Stimulated activated memory B cell treated with anti-CD40 and anti-IgM and Interleukin-4, amounts not matched to agents 10 μg/mL and 1 μg/mL and 100 μg/mL, for 72 hours (primary cell): ENCODE measurements around the gene NCOR2.

Experiments
- ATAC-seq: fragments of 150-1000 bp; cut with Tn5 transposase; 2 replicates; pipeline ENCODE4 v1.10.0; 2021
- H3K27ac Mint-ChIP-seq: one replicate; pipeline ENCODE4 v1.8.0; 2022; ENCODE audit warnings: mild to moderate bottlenecking, mixed read lengths
- H3K27me3 Mint-ChIP-seq: one replicate; pipeline ENCODE4 v1.8.0; 2022; ENCODE audit warnings: mixed read lengths
- H3K36me3 Mint-ChIP-seq: one replicate; pipeline ENCODE4 v1.8.0; 2022; ENCODE audit warnings: mixed read lengths
- H3K4me1 Mint-ChIP-seq: one replicate; pipeline ENCODE4 v1.8.0; 2022; ENCODE audit warnings: mixed read lengths
- H3K4me3 Mint-ChIP-seq: one replicate; pipeline ENCODE4 v1.8.0; 2022; ENCODE audit warnings: mild to moderate bottlenecking, moderate library complexity, mixed read lengths
- H3K9me3 Mint-ChIP-seq: one replicate; pipeline ENCODE4 v1.8.0; 2022; ENCODE audit warnings: mixed read lengths

NCOR2 gene

GRCh38 chr12:124566997-124567672 lies at the start of gene NCOR2:
NCOR2 (minus strand) TSS chr12:124567612; CDS start chr12:124495251, 72,361 bp downstream.
- no peaks in the 10 kb centered on the region for H3K36me3 Mint-ChIP-seq
- no peaks in the 10 kb centered on the region for H3K9me3 Mint-ChIP-seq
- H3K27me3 Mint-ChIP-seq: no peaks in the 10 kb centered on the region
- H3K4me1 Mint-ChIP-seq: peaks cover 62% of the 10 kb centered on the region
- ATAC-seq: peak; percentile 52
- peak within 1 kb of the TSS; percentile 81 for H3K27ac Mint-ChIP-seq
- peak within 1 kb of the TSS; percentile 94 for H3K4me3 Mint-ChIP-seq

- H3K36me3 Mint-ChIP-seq: no peaks in the 10 kb centered on the region
- H3K4me1 Mint-ChIP-seq: peaks cover 9% of the 10 kb centered on the region
- no peak overlapping the region for H3K27ac Mint-ChIP-seq
- H3K4me3 Mint-ChIP-seq: no peak overlapping the region
- no peak for ATAC-seq
- peaks cover 11% of the 10 kb centered on the region for H3K27me3 Mint-ChIP-seq
- H3K9me3 Mint-ChIP-seq: peaks cover 9% of the 10 kb centered on the region
Measured at GRCh38 chr12:124616394-124617221, 49.2 kb upstream of the NCOR2 start.

GRCh38 chr12:124614512-124615292 lies 47.3 kb upstream of the NCOR2 start:
- H3K4me1 Mint-ChIP-seq: peaks cover 17% of the 10 kb centered on the region
- no peaks in the 10 kb centered on the region for H3K36me3 Mint-ChIP-seq
- no peak for ATAC-seq
- H3K9me3 Mint-ChIP-seq: peaks cover 9% of the 10 kb centered on the region
- no peak overlapping the region for H3K27ac Mint-ChIP-seq
- H3K4me3 Mint-ChIP-seq: no peak overlapping the region
- peaks cover 11% of the 10 kb centered on the region for H3K27me3 Mint-ChIP-seq

- Mint-ChIP-seq H3K9me3 (peaks cover 5% of the 10 kb centered on the region), H3K36me3 (no peaks in the 10 kb centered on the region), H3K4me1 (peaks cover 33% of the 10 kb centered on the region), H3K27ac (no peak overlapping the region), H3K27me3 (peaks cover 1% of the 10 kb centered on the region), H3K4me3 (no peak overlapping the region)
- ATAC-seq: no peak
Measured at GRCh38 chr12:124613151-124613585, 45.8 kb upstream of the NCOR2 start.

- Mint-ChIP-seq H3K27me3 (no peaks in the 10 kb centered on the region), H3K4me3 (no peak overlapping the region), H3K27ac (no peak overlapping the region), H3K4me1 (peaks cover 35% of the 10 kb centered on the region), H3K36me3 (no peaks in the 10 kb centered on the region), H3K9me3 (peaks cover 5% of the 10 kb centered on the region)
- no peak for ATAC-seq
Measured at GRCh38 chr12:124612410-124612680, 44.9 kb upstream of the NCOR2 start.

- Mint-ChIP-seq H3K27me3 (no peaks in the 10 kb centered on the region), H3K27ac (no peak overlapping the region), H3K36me3 (no peaks in the 10 kb centered on the region), H3K4me1 (peaks cover 30% of the 10 kb centered on the region), H3K4me3 (no peak overlapping the region), H3K9me3 (peaks cover 5% of the 10 kb centered on the region)
- no peak for ATAC-seq
Measured at GRCh38 chr12:124611559-124612409, 44.4 kb upstream of the NCOR2 start.

GRCh38 chr12:124610629-124611558 lies 43.5 kb upstream of the NCOR2 start:
- H3K27ac Mint-ChIP-seq: no peak overlapping the region
- no peak for ATAC-seq
- peaks cover 5% of the 10 kb centered on the region for H3K9me3 Mint-ChIP-seq
- H3K27me3 Mint-ChIP-seq: peaks cover under 1% of the 10 kb centered on the region
- no peak overlapping the region for H3K4me3 Mint-ChIP-seq
- H3K36me3 Mint-ChIP-seq: no peaks in the 10 kb centered on the region
- H3K4me1 Mint-ChIP-seq: peaks cover 27% of the 10 kb centered on the region

GRCh38 chr12:124610021-124610612 lies 42.7 kb upstream of the NCOR2 start:
- H3K36me3 Mint-ChIP-seq: no peaks in the 10 kb centered on the region
- peaks cover 7% of the 10 kb centered on the region for H3K27me3 Mint-ChIP-seq
- H3K4me3 Mint-ChIP-seq: no peak overlapping the region
- peak overlapping the region; percentile 50 for H3K27ac Mint-ChIP-seq
- peaks cover 27% of the 10 kb centered on the region for H3K4me1 Mint-ChIP-seq
- peaks cover 5% of the 10 kb centered on the region for H3K9me3 Mint-ChIP-seq
- peak; percentile 6 for ATAC-seq

- Mint-ChIP-seq H3K27me3 (peaks cover 7% of the 10 kb centered on the region), H3K9me3 (peaks cover 4% of the 10 kb centered on the region), H3K36me3 (no peaks in the 10 kb centered on the region), H3K27ac (peak overlapping the region; percentile 50), H3K4me3 (peak overlapping the region; percentile 52), H3K4me1 (peaks cover 27% of the 10 kb centered on the region)
- ATAC-seq: peak; percentile 93
Measured at GRCh38 chr12:124609041-124609989, 41.9 kb upstream of the NCOR2 start.

GRCh38 chr12:124608450-124608870 lies 41.0 kb upstream of the NCOR2 start:
- Mint-ChIP-seq H3K4me3 (peak overlapping the region; percentile 46), H3K4me1 (peaks cover 27% of the 10 kb centered on the region), H3K27ac (peak overlapping the region; percentile 50), H3K9me3 (peaks cover 3% of the 10 kb centered on the region), H3K36me3 (no peaks in the 10 kb centered on the region), H3K27me3 (peaks cover 7% of the 10 kb centered on the region)
- no peak for ATAC-seq

GRCh38 chr12:124607681-124608425 lies 40.4 kb upstream of the NCOR2 start:
- Mint-ChIP-seq H3K4me1 (peaks cover 27% of the 10 kb centered on the region), H3K27ac (peak overlapping the region; percentile 50), H3K9me3 (no peaks in the 10 kb centered on the region), H3K27me3 (peaks cover 7% of the 10 kb centered on the region), H3K4me3 (no peak overlapping the region), H3K36me3 (no peaks in the 10 kb centered on the region)
- ATAC-seq: no peak
